H9 (cell line): ENCODE results near the gene MRTFA. TPM values are rescaled to one million over a fixed set of nuclear protein-coding genes. Genes with fewer than 3 reads are reported as not detected.

Experiments used
- DNase-seq: peaks from one replicate; pipeline ENCODE4 v3.0.0-alpha.2; 2017
- H2AFZ ChIP-seq: one replicate; pipeline ENCODE4 v1.6.1; 2013; ENCODE audit warnings: mild to moderate bottlenecking, low read length, control low read depth, moderate library complexity
- H2AK5ac ChIP-seq: 2 replicates; pipeline ENCODE4 v1.6.1; 2013; ENCODE audit warnings: low read length, control low read depth, mixed read lengths; ENCODE audit not compliant: insufficient read length
- H2BK120ac ChIP-seq: one replicate; pipeline ENCODE4 v1.6.1; 2013; ENCODE audit warnings: low read depth, mild to moderate bottlenecking, low read length, control low read depth, inconsistent platforms; ENCODE audit not compliant: poor library complexity, severe bottlenecking
- H2BK12ac ChIP-seq: 2 replicates; pipeline ENCODE4 v1.6.1; 2013; ENCODE audit warnings: low read length, control low read depth, mixed read lengths, low read depth; ENCODE audit not compliant: insufficient read length
- H2BK15ac ChIP-seq: 2 replicates; pipeline ENCODE4 v1.6.1; 2013; ENCODE audit warnings: low read depth, low read length, control low read depth
- H2BK20ac ChIP-seq: one replicate; pipeline ENCODE4 v1.6.1; 2013; ENCODE audit warnings: low read depth, mild to moderate bottlenecking, low read length, control low read depth, inconsistent platforms; ENCODE audit not compliant: poor library complexity, severe bottlenecking
- H2BK5ac ChIP-seq: 2 replicates; pipeline ENCODE4 v1.6.1; 2013; ENCODE audit warnings: low read length, control low read depth, mixed read lengths; ENCODE audit not compliant: insufficient read length
- H3K14ac ChIP-seq: 2 replicates; pipeline ENCODE4 v1.6.1; 2013; ENCODE audit warnings: low read length, control low read depth; ENCODE audit not compliant: insufficient read depth
- H3K18ac ChIP-seq: 2 replicates; pipeline ENCODE4 v1.6.1; 2013; ENCODE audit warnings: low read depth, mild to moderate bottlenecking, mixed read lengths, low read length, control low read depth; ENCODE audit not compliant: insufficient read length
- H3K23ac ChIP-seq: 2 replicates; pipeline ENCODE4 v1.6.1; 2013; ENCODE audit warnings: low read length, control low read depth, mixed read lengths, low read depth; ENCODE audit not compliant: insufficient read length
- H3K23me2 ChIP-seq: 2 replicates; pipeline ENCODE4 v1.6.1; 2013; ENCODE audit warnings: low read depth, mild to moderate bottlenecking, mixed read lengths, low read length, control low read depth; ENCODE audit not compliant: insufficient read length, poor library complexity, severe bottlenecking
- H3K27ac ChIP-seq: 2 replicates; pipeline ENCODE4 v1.5.1; 2013; ENCODE audit warnings: low read length, control low read depth, mixed read lengths, low read depth; ENCODE audit not compliant: insufficient read length
- H3K27me3 ChIP-seq: 2 replicates; pipeline ENCODE4 v1.6.1; 2013; ENCODE audit warnings: low read length, control low read depth, inconsistent platforms; ENCODE audit not compliant: insufficient read depth
- H3K4ac ChIP-seq: 2 replicates; pipeline ENCODE4 v1.6.1; 2013; ENCODE audit warnings: low read depth, mild to moderate bottlenecking, control low read depth, inconsistent platforms, low read length, moderate library complexity
- H3K4me1 ChIP-seq: 2 replicates; pipeline ENCODE4 v1.6.1; 2013; ENCODE audit warnings: low read length, control low read depth, inconsistent platforms; ENCODE audit not compliant: insufficient read depth
- H3K4me2 ChIP-seq: 2 replicates; pipeline ENCODE4 v1.6.1; 2013; ENCODE audit warnings: low read length, control low read depth, mixed read lengths; ENCODE audit not compliant: insufficient read length, insufficient read depth
- H3K56ac ChIP-seq: 2 replicates; pipeline ENCODE4 v1.6.1; 2013; ENCODE audit warnings: low read depth, mild to moderate bottlenecking, mixed read lengths, low read length, control low read depth; ENCODE audit not compliant: insufficient read length
- H3K79me1 ChIP-seq: 2 replicates; pipeline ENCODE4 v1.6.1; 2013; ENCODE audit warnings: low read depth, mild to moderate bottlenecking, moderate library complexity, low read length, control low read depth, inconsistent platforms; ENCODE audit not compliant: insufficient read depth, poor library complexity, severe bottlenecking
- H3K79me2 ChIP-seq: 2 replicates; pipeline ENCODE4 v1.6.1; 2013; ENCODE audit warnings: low read length, control low read depth, inconsistent platforms; ENCODE audit not compliant: insufficient read depth
- H3K9ac ChIP-seq: 2 replicates; pipeline ENCODE4 v1.6.1; 2013; ENCODE audit warnings: low read length, control low read depth, mixed read lengths; ENCODE audit not compliant: insufficient read length; ENCODE audit errors: extremely low read depth
- H3K9me3 ChIP-seq: one replicate; pipeline ENCODE4 v1.6.1; 2013; ENCODE audit warnings: low read depth, low read length, inconsistent platforms; ENCODE audit not compliant: control insufficient read depth
- H3T11ph ChIP-seq: one replicate; pipeline ENCODE4 v1.6.1; 2013; ENCODE audit warnings: mild to moderate bottlenecking, low read length, control low read depth, inconsistent platforms
- H4K20me1 ChIP-seq: one replicate; pipeline ENCODE4 v1.6.1; 2013; ENCODE audit not compliant: control insufficient read depth, insufficient read length, insufficient read depth
- H4K5ac ChIP-seq: 2 replicates; pipeline ENCODE4 v1.6.1; 2013; ENCODE audit warnings: low read depth, mild to moderate bottlenecking, mixed read lengths, low read length, control low read depth; ENCODE audit not compliant: insufficient read length
- H4K8ac ChIP-seq: replicated peaks from 2 replicates; pipeline ENCODE4 v1.6.1; 2013; ENCODE audit warnings: low read length, control low read depth, mixed read lengths, low read depth; ENCODE audit not compliant: insufficient read length
- H4K91ac ChIP-seq: 2 replicates; pipeline ENCODE4 v1.6.1; 2013; ENCODE audit warnings: low read depth, mild to moderate bottlenecking, moderate library complexity, mixed read lengths, low read length, control low read depth; ENCODE audit not compliant: insufficient read length
- H3K27ac Mint-ChIP-seq, 3 experiments: 2 replicates in 2 of 3; 3 replicates in 1 of 3; pipeline ENCODE4 v1.8.0; 2020 to 2021; ENCODE audit warnings: mixed read lengths in 3 of 3, mild to moderate bottlenecking in 1 of 3, moderate library complexity in 1 of 3
- H3K27me3 Mint-ChIP-seq: 2 replicates; pipeline ENCODE4 v1.8.0; 2021; ENCODE audit warnings: low read depth, mild to moderate bottlenecking, moderate library complexity, mixed read lengths
- H3K36me3 Mint-ChIP-seq, 3 experiments: 2 replicates in 2 of 3; 3 replicates in 1 of 3; pipeline ENCODE4 v1.8.0; 2020 to 2021; ENCODE audit warnings: low read depth in 3 of 3, mixed read lengths in 3 of 3; ENCODE audit not compliant: insufficient read depth in 1 of 3
- H3K4me1 Mint-ChIP-seq, 2 experiments: 2 replicates each; pipeline ENCODE4 v1.8.0; 2020; ENCODE audit warnings: mixed read lengths in 2 of 2
- H3K4me3 Mint-ChIP-seq, 2 experiments: 2 replicates in 1 of 2; 3 replicates in 1 of 2; pipeline ENCODE4 v1.8.0; 2020 to 2021; ENCODE audit warnings: mild to moderate bottlenecking in 2 of 2, mixed read lengths in 2 of 2, moderate library complexity in 1 of 2
- H3K9me3 Mint-ChIP-seq, 2 experiments: 2 replicates in 1 of 2; 3 replicates in 1 of 2; pipeline ENCODE4 v1.8.0; 2020; ENCODE audit warnings: mild to moderate bottlenecking in 2 of 2, mixed read lengths in 2 of 2, moderate library complexity in 1 of 2
- CTCF ChIP-seq: fragments of 200-600 bp; sonication (generic); conservative IDR thresholded peaks from 3 replicates; pipeline ENCODE4 v1.8.0; 2021; ENCODE audit warnings: antibody characterized with exemption, mild to moderate bottlenecking
- WGBS: extraction: QIAGEN DNeasy Blood & Tissue Kit; methylation state at CpG from one replicate; pipeline ENCODE4 v1.1.7; 2013; ENCODE audit warnings: missing lambda C conversion rate, low lambda C conversion rate, mixed read lengths; ENCODE audit not compliant: insufficient read length; ENCODE audit errors: extremely low coverage; 5-methylcytosine and 5-hydroxymethylcytosine counted together
- total RNA-seq: library from RNA; stranded (reverse); gene quantifications from 2 replicates; pipeline ENCODE4 v1.2.1, GENCODE V29; 2021

Gene MRTFA
- total RNA-seq, 1 experiment from 2014 or later: 38.1 TPM

- no peak for TF ChIP-seq CTCF
- Histone ChIP-seq H4K20me1 (no peaks in the 10 kb centered on the region), H3K9ac (no peak overlapping the region), H3K4ac (no peak overlapping the region), H4K91ac (no peak overlapping the region), H3K23ac (no peak overlapping the region), H3T11ph (no peak overlapping the region), H2BK5ac (no peak overlapping the region), H2BK120ac (no peak overlapping the region), H3K14ac (no peak overlapping the region), H3K4me2 (no peak overlapping the region), H2BK20ac (no peak overlapping the region), H3K56ac (no peak overlapping the region), H3K27ac (no peak overlapping the region), H2BK15ac (no peak overlapping the region), H4K8ac (no peak overlapping the region), H3K79me2 (peaks cover 3% of the 10 kb centered on the region; the same call in 1 of the 2 replicates), H3K27me3 (no peaks in the 10 kb centered on the region), H3K18ac (no peak overlapping the region), H3K9me3 (no peaks in the 10 kb centered on the region), H2AFZ (no peak overlapping the region), H4K5ac (no peak overlapping the region), H3K23me2 (no peaks in the 10 kb centered on the region), H2AK5ac (no peak overlapping the region), H2BK12ac (no peak overlapping the region), H3K4me1 (no peaks in the 10 kb centered on the region), H3K79me1 (peaks cover 10% of the 10 kb centered on the region)
- H3K27me3 Mint-ChIP-seq: no peaks in the 10 kb centered on the region
- H3K4me1 Mint-ChIP-seq: peaks cover 13 to 14% of the 10 kb centered on the region in 2 experiments
- H3K4me3 Mint-ChIP-seq: no peak overlapping the region
- peak overlapping the region in 2 of 3 experiments; percentile 10 to 45; a peak in 2 of 7 replicates for H3K27ac Mint-ChIP-seq
- no peaks in the 10 kb centered on the region; a peak in 1 of 7 replicates for H3K36me3 Mint-ChIP-seq
- no CpG with 5 or more reads among the region's 5 CpGs for WGBS
- H3K9me3 Mint-ChIP-seq: no peaks in the 10 kb centered on the region
- no peak for DNase-seq
These were observed 42.9 kb downstream of the MRTFA start for GRCh38 chr22:40593460-40594273.
